Activated naive CD4-positive, alpha-beta T cell treated with anti-CD3 and anti-CD28 coated beads, Interleukin-2, amount 50 U/mL, for 24 hours (primary cell): ENCODE data around the gene CDK10.

Experiments
- H3K27ac Mint-ChIP-seq: one replicate; pipeline ENCODE4 v1.8.0; 2021; ENCODE audit warnings: mild to moderate bottlenecking, mixed read lengths
- H3K27me3 Mint-ChIP-seq: one replicate; pipeline ENCODE4 v1.8.0; 2021; ENCODE audit warnings: mixed read lengths
- H3K36me3 Mint-ChIP-seq: one replicate; pipeline ENCODE4 v1.8.0; 2021; ENCODE audit warnings: mixed read lengths
- H3K4me1 Mint-ChIP-seq: one replicate; pipeline ENCODE4 v1.8.0; 2021; ENCODE audit warnings: mixed read lengths
- H3K4me3 Mint-ChIP-seq: one replicate; pipeline ENCODE4 v1.8.0; 2021; ENCODE audit warnings: mild to moderate bottlenecking, mixed read lengths
- H3K9me3 Mint-ChIP-seq: one replicate; pipeline ENCODE4 v1.8.0; 2021; ENCODE audit warnings: mixed read lengths

CDK10 gene

DNA sequence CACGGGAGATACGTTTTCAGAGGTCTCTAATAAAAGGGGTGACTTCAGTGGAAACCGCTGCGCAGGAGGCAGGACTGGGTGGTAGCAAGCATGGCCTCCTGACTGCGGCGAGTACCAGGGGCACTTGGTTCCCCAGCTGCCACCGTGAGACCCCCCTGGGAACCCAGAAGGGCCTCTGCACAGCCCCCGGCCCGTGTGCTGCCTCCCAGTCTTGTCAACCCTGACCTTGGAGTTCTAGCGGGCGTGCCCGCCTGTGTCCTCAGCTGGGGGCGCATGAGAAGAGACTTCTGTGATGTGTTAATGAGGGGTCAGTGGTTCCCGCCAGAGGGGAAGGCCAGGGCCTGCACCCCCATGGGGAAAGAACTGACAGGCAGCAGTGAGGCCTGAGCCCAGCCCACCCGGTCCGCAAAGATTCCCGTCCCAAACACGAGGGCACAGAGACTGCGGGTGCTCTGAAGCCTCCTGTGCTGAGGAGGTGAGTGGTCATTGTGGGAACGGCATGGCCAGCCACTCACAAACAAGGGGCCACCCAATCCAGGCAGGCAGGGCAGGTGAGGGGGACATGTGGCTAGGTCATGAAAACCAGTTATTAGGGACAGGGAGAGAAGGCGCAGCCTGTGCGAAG lies 44.2 kb downstream of the CDK10 start:
- peaks cover 19% of the 10 kb centered on the region for H3K36me3 Mint-ChIP-seq
- H3K9me3 Mint-ChIP-seq = no peaks in the 10 kb centered on the region
- H3K4me3 Mint-ChIP-seq = no peak overlapping the region
- H3K4me1 Mint-ChIP-seq = peaks cover 60% of the 10 kb centered on the region
- no peaks in the 10 kb centered on the region for H3K27me3 Mint-ChIP-seq
- H3K27ac Mint-ChIP-seq = no peak overlapping the region

DNA sequence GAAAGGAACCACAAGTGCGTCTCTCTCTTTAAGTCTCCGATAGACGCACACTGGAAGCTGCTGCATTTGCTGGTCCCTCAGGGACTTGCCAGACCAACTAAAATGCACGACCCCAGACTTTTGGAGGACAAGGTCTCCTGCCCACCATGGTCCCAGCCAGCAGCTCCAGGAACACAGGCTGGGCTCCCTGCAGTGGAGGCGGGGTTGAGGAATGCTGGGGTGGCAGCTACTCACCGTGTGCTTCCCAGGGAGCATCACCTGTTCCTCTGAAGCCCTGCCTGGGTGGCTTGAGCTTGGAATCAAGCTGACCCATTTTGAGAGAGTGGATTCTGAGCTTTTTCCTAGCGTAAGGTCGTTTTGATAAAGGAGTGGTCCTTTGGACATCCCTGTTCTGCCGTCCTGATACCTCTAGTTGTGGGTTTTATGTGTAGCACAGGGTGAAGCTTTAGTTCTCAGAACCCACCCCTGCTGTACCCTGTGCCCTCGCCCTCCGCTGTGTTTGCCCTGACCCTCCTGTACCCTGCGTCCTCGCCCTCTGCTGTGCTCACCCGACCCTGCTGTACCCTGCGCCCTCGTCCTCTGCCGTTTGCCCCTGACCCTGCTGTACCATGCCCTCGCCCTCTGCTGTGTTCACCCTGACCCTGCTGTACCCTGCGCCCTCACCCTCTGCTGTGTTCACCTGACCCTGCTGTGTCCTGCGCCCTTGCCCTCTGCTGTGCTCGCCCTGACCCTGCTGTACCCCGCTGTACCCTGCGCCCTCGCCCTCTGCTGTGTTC lies 45.8 kb downstream of the CDK10 start:
- Mint-ChIP-seq H3K4me3 (no peak overlapping the region), H3K27ac (no peak overlapping the region), H3K9me3 (no peaks in the 10 kb centered on the region), H3K27me3 (no peaks in the 10 kb centered on the region), H3K4me1 (peaks cover 54% of the 10 kb centered on the region), H3K36me3 (peaks cover 15% of the 10 kb centered on the region)

DNA sequence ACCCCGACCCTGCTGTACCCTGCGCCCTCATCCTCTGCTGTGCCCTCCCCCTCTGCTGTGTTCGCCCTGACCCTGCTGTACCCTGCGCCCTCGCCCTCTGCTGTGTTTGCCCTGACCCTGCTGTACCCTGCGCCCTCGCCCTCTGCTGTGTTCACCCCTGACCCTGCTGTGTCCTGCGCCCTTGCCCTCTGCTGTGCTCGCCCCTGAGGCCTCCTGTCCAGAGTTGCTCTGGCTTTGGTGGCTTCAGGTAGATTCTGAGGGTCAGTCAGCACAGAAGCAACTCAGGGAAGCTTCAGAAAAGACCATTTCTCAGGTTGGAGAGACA lies 46.4 kb downstream of the CDK10 start:
- H3K27ac Mint-ChIP-seq = no peak overlapping the region
- peaks cover 54% of the 10 kb centered on the region for H3K4me1 Mint-ChIP-seq
- H3K4me3 Mint-ChIP-seq = no peak overlapping the region
- H3K27me3 Mint-ChIP-seq = no peaks in the 10 kb centered on the region
- H3K9me3 Mint-ChIP-seq = no peaks in the 10 kb centered on the region
- H3K36me3 Mint-ChIP-seq = peaks cover 17% of the 10 kb centered on the region

DNA sequence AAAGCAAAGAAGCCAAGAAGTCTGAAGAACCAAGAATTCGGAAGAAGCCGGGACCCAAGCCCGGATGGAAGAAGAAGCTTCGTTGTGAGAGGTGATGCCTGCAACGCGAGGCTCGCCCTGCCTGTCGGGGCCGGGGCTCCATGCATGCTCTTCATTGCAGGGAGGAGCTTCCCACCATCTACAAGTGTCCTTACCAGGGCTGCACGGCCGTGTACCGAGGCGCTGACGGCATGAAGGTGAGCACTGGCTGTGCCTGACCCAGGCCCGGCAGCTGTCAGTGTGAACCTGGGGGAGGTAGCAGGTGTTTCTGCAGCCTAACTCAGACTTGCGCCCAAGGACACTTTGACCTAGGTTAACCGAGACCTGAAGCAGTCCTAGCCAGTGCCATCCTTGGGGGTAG lies 46.8 kb downstream of the CDK10 start:
- H3K9me3 Mint-ChIP-seq = no peaks in the 10 kb centered on the region
- H3K4me3 Mint-ChIP-seq = no peak overlapping the region
- no peak overlapping the region for H3K27ac Mint-ChIP-seq
- H3K4me1 Mint-ChIP-seq = peaks cover 56% of the 10 kb centered on the region
- H3K27me3 Mint-ChIP-seq = no peaks in the 10 kb centered on the region
- peaks cover 17% of the 10 kb centered on the region for H3K36me3 Mint-ChIP-seq

DNA sequence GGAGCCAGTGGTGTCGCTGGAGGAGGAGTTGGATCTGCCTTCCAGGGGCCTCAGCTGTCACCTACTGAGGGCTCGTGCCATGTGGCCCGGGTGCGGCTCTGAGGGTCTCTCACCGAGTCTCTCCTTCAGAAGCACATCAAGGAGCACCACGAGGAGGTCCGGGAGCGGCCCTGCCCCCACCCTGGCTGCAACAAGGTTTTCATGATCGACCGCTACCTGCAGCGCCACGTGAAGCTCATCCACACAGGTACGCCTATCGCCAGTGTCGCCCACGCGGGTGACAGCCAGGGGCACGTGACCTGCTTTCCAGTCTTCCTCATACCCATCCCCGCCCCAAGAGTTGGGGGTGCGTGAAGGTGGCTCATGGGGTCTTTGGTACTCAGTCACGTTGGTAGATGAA lies 47.3 kb downstream of the CDK10 start:
- Mint-ChIP-seq H3K4me1 (peaks cover 59% of the 10 kb centered on the region), H3K27ac (no peak overlapping the region), H3K36me3 (peaks cover 16% of the 10 kb centered on the region), H3K4me3 (no peak overlapping the region), H3K27me3 (no peaks in the 10 kb centered on the region), H3K9me3 (no peaks in the 10 kb centered on the region)

DNA sequence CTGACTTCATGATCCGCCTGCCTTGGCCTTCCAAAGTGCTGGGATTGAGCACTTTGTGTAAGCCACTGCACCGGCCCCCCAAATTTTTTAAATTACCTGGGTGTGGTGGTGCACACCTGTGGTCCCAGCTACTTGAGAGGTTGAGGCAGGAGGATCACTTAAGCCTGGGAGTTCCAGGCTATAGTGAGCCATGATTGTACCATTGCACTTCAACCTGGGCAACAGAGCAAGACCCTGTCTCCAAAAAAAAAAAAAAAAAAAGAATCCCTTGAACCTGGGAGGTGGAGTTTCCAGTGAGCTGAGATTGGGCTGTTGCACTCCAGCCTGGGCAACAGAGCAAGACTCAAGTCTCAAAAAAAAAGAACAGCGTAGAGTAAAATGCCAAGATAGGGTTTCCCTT lies 50.1 kb downstream of the CDK10 start:
- Mint-ChIP-seq H3K27ac (peak overlapping the region; percentile 65), H3K9me3 (no peaks in the 10 kb centered on the region), H3K4me3 (no peak overlapping the region), H3K36me3 (peaks cover 10% of the 10 kb centered on the region), H3K27me3 (no peaks in the 10 kb centered on the region), H3K4me1 (peaks cover 45% of the 10 kb centered on the region)

DNA sequence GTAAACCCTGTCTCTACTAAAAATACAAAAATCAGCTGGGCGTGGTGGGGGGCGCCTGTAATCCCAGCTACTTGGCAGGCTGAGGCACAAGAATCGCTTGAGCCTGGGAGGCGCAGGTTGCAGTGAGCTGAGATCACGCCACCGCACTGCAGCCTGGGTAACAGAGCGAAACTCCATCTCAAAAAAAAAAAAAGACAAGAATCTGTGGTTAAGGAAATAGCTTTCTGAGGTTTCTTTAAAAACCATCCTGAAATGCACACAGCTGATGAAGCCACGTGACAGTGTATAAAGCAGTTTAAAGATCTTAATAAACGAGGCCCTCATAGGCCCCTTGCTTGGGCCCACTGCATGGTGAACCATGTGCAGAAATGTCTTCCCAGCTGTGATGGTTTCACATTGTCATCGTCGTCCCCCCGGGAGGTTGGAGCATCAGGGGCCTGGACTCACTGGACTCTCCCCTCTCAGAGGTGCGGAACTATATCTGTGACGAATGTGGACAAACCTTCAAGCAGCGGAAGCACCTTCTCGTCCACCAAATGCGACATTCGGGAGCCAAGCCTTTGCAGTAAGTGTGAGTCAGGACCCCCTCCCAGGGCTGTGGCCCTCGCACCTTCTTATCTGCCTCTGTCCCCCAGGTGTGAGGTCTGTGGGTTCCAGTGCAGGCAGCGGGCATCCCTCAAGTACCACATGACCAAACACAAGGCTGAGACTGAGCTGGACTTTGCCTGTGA lies 51.0 kb downstream of the CDK10 start:
- Mint-ChIP-seq H3K4me1 (peaks cover 40% of the 10 kb centered on the region), H3K36me3 (peaks cover 7% of the 10 kb centered on the region), H3K4me3 (no peak overlapping the region), H3K27me3 (no peaks in the 10 kb centered on the region), H3K9me3 (no peaks in the 10 kb centered on the region), H3K27ac (peak overlapping the region; percentile 65)

DNA sequence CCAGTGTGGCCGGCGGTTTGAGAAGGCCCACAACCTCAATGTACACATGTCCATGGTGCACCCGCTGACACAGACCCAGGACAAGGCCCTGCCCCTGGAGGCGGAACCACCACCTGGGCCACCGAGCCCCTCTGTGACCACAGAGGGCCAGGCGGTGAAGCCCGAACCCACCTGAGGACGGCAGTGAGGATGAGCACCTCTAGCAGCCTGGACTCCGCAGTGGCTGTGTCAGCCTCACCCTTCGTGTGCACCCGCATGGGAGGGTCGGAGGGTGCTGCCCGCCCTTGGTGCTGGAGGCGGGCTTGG lies 51.5 kb downstream of the CDK10 start:
- Mint-ChIP-seq H3K27ac (no peak overlapping the region), H3K9me3 (no peaks in the 10 kb centered on the region), H3K27me3 (no peaks in the 10 kb centered on the region), H3K4me1 (peaks cover 45% of the 10 kb centered on the region), H3K36me3 (peaks cover 5% of the 10 kb centered on the region), H3K4me3 (no peak overlapping the region)

DNA sequence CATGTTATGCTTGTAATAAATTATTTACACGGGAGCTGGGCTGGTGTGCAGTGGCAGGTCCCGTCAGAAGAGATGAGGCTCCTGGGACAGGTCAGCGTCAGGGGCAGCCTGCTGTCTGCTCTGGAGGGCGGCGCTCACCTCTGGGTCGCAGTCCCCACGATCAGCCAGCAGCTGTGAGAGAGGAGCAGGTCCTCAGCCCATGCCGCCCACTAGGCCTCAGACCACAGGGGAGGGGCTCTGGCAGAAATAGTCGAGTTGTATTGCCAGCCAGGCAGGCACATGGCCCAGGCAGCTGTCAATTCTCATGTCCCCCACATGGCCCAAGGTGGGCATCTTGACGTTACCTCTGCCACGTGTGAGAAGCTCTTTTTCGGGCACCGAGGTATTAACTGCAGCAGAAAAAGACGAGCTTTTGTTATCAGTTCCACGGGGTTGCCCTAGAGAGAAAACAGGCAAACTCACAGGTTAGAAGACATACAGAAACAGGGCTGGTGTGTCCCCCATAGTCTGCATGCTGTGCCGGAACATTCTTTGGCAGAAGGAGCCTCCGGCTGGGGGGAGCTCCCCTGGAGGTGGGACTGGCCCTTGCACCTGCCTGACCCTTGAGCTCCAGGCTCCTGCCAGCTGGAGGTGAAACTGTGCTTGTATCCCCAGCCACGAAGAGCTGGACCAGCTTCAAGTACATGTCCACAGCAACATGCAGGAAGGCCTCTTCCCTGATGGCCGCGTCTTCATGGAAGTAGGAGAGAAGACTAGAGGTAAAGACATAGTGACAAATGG lies 52.2 kb downstream of the CDK10 start:
- H3K27me3 Mint-ChIP-seq = no peaks in the 10 kb centered on the region
- no peaks in the 10 kb centered on the region for H3K9me3 Mint-ChIP-seq
- peaks cover 49% of the 10 kb centered on the region for H3K4me1 Mint-ChIP-seq
- no peak overlapping the region for H3K4me3 Mint-ChIP-seq
- peak overlapping the region; percentile 23 for H3K27ac Mint-ChIP-seq
- H3K36me3 Mint-ChIP-seq = peaks cover 4% of the 10 kb centered on the region

DNA sequence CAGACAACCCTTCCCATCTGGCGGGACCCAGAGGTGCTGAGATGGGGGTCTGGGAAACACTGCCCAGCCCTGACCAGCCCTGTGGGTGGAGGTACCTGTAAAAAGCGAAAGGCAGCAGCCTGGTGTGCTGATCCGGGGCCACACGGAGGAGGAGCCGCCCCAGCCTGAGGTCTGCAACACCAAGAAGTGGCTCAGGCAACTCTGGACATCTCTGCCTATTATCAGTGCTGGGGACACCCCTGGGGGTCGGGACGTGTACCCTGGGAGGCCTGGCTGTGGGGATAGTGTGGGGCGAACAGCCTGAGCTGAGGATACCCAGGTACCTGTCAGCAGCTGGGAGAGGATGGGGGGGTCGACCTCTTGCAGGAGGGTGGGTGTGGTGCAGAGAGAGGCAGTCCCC lies 52.9 kb downstream of the CDK10 start:
- no peak overlapping the region for H3K27ac Mint-ChIP-seq
- peaks cover 44% of the 10 kb centered on the region for H3K4me1 Mint-ChIP-seq
- peaks cover 4% of the 10 kb centered on the region for H3K36me3 Mint-ChIP-seq

DNA sequence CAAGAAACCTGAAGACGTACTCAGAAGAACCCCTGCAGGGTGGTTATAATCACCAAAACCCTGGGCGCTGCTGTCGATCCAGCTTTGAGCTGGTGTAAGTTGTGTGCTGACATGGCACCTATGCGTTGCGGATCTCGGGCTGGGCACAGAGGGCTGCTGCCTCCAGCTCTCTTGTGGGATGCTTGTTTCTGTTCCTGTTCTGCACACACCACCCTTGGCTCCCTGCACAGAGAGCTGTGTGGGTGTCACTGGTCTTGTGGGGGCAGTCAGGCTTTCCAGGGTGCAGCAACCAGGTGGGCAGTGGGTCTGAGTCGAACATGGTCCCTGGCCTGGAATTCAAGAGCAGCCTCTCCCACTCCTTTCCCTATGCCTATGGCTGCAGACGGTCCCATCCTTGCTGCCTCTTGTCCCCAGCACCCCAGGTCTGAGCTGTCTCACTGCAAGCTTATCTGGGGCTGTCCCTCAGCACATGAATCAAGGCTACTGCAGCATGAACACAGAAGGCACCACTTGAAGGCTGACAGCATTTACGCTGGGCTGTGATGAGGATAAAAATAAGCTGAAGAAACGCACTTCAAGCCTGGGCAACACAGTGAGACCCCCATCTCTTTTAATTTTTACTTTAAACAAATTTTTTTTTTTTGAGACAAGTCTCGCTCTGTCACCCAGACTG lies 55.0 kb downstream of the CDK10 start:
- no peaks in the 10 kb centered on the region for H3K27me3 Mint-ChIP-seq
- peaks cover 39% of the 10 kb centered on the region for H3K4me1 Mint-ChIP-seq
- H3K36me3 Mint-ChIP-seq = peaks cover 2% of the 10 kb centered on the region
- H3K9me3 Mint-ChIP-seq = no peaks in the 10 kb centered on the region
- no peak overlapping the region for H3K4me3 Mint-ChIP-seq
- no peak overlapping the region for H3K27ac Mint-ChIP-seq

More for the DNA sequence above, 52.9 kb downstream of the CDK10 start:
- Mint-ChIP-seq H3K9me3 (no peaks in the 10 kb centered on the region), H3K27me3 (no peaks in the 10 kb centered on the region), H3K4me3 (no peak overlapping the region)

DNA sequence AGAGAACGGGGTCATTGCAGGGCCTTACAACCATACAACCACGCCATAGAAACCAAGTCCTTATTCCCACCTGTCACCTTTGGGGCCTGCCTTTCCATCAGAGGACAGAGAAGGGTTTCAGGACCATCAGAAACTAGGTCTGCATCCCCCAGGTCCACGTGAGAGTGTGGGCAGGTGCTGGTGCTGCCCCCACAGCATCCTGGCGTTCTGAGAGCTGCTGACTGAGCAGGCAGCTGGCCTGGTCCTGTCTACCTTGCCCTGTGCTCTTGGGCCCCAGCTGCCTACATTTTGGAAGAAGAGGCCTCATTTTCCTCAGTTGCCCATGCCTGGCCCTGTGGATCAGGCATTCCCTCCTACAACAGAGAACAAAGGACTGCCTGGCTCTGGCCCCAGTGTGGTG lies 56.5 kb downstream of the CDK10 start:
- Mint-ChIP-seq H3K27ac (peak overlapping the region; percentile 65), H3K27me3 (no peaks in the 10 kb centered on the region), H3K9me3 (no peaks in the 10 kb centered on the region), H3K36me3 (no peaks in the 10 kb centered on the region), H3K4me3 (no peak overlapping the region), H3K4me1 (peaks cover 33% of the 10 kb centered on the region)

DNA sequence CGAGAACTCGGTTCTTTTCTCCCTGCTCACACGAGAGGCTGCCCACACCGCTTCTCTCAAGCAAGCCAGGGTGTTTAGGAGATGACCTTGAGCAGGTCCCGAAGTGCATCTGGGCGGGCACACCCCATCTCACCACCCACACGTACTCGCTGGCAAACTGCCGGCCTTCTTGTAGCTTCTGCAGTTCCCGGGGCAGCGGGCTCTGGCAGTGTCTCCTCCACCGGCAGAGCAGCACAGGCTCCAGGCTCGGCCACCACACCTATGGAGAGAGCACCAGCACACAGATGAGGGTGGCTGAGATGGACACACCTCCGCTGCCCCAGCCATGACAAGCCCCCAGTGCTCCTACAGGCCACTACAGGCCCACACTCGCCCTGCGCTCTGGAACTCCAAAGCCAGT lies 58.3 kb downstream of the CDK10 start:
- Mint-ChIP-seq H3K27ac (no peak overlapping the region), H3K36me3 (no peaks in the 10 kb centered on the region), H3K9me3 (no peaks in the 10 kb centered on the region), H3K4me3 (no peak overlapping the region), H3K27me3 (no peaks in the 10 kb centered on the region), H3K4me1 (peaks cover 28% of the 10 kb centered on the region)
